B cell (primary cell): Measurements from ENCODE around the gene EME1.

ENCODE experiments used
- CTCF ChIP-seq: fragments of 200-600 bp; IDR thresholded peaks from one replicate; pipeline ENCODE4 v1.8.0; 2022; ENCODE audit warnings: antibody characterized with exemption, mild to moderate bottlenecking
- EZH2 ChIP-seq: IDR thresholded peaks from 2 replicates; pipeline ENCODE4 v1.6.1; 2012; ENCODE audit warnings: borderline replicate concordance, low read depth, mild to moderate bottlenecking, moderate library complexity, low read length; ENCODE audit not compliant: insufficient read depth, poor library complexity, severe bottlenecking

GRCh38 chr17:50429793-50430192 is 56.8 kb downstream of the EME1 start:
- TF ChIP-seq CTCF (no peak), EZH2 (no peak)
